ENCODE data around the gene GPR61.

Gene GPR61, protein sequence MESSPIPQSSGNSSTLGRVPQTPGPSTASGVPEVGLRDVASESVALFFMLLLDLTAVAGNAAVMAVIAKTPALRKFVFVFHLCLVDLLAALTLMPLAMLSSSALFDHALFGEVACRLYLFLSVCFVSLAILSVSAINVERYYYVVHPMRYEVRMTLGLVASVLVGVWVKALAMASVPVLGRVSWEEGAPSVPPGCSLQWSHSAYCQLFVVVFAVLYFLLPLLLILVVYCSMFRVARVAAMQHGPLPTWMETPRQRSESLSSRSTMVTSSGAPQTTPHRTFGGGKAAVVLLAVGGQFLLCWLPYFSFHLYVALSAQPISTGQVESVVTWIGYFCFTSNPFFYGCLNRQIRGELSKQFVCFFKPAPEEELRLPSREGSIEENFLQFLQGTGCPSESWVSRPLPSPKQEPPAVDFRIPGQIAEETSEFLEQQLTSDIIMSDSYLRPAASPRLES

DNA sequence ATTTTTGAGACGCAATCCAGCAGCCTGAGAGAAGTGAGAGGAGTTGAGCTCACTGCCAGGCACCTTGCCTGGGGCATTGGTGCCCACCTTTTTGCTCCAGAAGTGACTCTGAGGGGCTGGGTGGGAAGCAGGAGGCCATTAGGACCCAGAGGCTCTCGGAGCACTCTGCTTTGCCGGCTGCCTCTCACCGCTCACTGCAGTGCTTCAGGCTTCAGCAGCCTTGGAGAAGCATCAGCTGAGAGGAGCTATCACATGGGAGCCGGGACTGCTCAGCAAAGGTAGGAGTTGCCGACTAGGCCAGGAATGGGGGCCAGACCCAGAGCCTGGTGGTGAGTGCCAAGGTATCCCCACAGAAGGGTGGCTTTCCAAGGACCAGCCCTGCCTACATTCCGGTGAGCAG, at the start of gene GPR61:
Gene GPR61 (plus strand): TSS at position 197 of the 400 bp plus-strand sequence. CDS start 3,151 bp downstream, outside the sequence.
- DNase-seq (ENCODE audit: insufficient read length, low spot score) = peak; percentile 7
- no peak for FAIRE-seq
- TF ChIP-seq, protein P1, sequence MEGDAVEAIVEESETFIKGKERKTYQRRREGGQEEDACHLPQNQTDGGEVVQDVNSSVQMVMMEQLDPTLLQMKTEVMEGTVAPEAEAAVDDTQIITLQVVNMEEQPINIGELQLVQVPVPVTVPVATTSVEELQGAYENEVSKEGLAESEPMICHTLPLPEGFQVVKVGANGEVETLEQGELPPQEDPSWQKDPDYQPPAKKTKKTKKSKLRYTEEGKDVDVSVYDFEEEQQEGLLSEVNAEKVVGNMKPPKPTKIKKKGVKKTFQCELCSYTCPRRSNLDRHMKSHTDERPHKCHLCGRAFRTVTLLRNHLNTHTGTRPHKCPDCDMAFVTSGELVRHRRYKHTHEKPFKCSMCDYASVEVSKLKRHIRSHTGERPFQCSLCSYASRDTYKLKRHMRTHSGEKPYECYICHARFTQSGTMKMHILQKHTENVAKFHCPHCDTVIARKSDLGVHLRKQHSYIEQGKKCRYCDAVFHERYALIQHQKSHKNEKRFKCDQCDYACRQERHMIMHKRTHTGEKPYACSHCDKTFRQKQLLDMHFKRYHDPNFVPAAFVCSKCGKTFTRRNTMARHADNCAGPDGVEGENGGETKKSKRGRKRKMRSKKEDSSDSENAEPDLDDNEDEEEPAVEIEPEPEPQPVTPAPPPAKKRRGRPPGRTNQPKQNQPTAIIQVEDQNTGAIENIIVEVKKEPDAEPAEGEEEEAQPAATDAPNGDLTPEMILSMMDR (IDR thresholded peaks at IDR 0.05; ENCODE audit: insufficient read depth, missing control alignments) = no peak

DNA sequence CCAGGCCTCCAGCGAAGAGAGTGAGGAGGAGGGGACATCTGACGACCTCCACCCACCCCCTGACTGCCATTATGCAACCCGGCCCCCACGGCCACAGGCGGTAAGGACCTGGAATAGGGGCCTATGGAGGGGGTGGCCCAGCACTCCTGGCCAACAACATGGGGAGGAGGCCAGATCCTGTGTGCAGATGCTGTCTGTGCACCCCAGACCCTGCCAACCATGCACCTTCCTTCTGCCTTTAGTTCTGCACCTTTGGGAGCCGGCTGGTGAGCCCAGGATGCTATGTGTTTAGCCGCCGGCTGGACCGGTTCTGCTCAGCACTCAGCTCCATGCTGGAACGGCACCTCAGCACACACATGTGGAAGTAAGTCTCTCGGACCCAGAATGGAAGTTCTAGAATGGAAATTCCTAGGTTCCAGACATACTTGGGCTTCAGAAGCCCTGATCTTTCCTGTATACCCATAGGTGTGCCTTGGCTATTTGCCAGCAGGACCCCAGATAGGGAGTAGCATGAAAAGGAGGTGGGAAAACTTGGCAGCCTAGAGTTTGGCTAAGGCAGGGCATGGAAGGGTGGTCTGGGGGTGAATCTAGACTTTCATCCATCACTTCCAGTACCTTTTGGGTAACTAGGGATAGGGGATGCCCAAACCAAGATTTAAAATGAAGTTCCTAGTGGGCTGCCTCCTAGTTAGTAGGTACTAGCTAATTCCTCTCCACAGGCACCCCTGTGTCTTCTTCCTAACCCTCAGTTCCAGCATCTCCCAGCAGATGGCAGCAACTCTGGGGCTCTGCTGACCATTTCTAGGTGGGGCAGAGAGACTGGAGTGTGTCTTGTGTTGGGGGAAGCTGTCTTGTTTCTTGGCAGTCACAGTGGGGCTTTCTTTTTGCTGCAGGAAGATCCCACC, 49.4 kb upstream of the GPR61 start:
- TF ChIP-seq, protein P1 (IDR thresholded peaks at IDR 0.05; ENCODE audit: insufficient read depth, missing control alignments) = peak; percentile 82
- DNase-seq (ENCODE audit: insufficient read length, low spot score) (peak; percentile 72), FAIRE-seq (no peak)

DNA sequence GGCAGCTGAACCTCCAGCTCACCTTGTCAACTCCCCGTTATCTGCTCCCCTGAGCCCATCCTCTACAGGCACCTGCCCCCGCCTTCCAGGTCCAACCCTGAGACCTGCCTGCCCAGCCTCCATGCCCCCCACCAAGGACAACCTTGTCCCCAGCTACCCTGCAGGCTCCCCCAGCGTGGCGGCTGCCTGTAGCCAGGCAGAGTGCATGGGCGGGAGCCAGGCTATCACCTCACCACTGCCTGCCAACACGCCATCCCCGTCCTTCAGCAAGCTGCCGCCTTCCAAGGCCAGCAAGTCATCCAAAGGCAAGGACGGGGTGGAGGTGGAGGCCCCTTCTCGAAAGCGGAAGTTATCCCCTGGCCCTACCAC, 48.8 kb upstream of the GPR61 start:
- TF ChIP-seq, protein P1 (IDR thresholded peaks at IDR 0.05; ENCODE audit: insufficient read depth, missing control alignments) = no peak
- FAIRE-seq (no peak), DNase-seq (ENCODE audit: insufficient read length, low spot score) (no peak)

DNA sequence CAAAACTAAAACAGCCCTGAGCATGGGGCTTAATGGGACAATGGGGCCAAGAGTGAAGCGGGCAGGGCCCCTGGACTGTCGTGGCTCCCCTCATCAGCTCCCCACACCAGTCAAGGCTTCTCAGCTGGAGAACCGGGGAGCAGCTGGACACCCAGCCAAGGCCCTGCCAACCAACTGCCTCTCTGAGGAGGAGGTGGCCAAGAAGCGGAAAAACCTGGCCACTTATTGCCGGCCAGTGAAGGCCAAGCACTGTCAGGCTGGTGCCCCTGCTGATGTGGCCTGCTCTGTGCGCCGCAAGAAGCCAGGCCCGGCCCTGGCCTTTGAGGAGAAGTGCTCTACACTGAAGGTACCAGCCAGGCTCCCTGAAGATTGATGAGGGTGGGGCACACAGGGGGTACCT, 48.3 kb upstream of the GPR61 start:
- DNase-seq (ENCODE audit: insufficient read length, low spot score) = no peak
- no peak for FAIRE-seq
- TF ChIP-seq, protein P1 (IDR thresholded peaks at IDR 0.05; ENCODE audit: insufficient read depth, missing control alignments) = no peak

DNA sequence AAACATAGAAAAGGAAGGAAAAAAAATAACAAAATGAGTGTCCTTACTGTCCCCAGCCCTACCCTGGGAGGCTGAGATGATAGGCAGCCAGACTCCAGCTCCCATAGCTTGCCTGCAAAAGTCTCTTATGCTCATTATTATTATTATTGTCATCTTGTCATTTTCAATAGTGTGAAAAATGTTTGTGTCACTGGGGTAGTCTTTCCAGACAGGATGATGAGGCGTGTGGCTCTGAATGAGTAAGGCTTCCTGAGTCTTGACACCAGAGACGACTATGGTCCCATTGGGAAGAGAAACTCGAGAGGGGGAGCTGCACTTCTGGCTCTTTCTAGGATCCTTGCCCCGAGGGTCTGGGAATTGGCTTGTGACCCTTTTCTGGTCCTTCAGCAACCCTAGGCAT, 46.9 kb upstream of the GPR61 start:
- TF ChIP-seq, protein P1 (IDR thresholded peaks at IDR 0.05; ENCODE audit: insufficient read depth, missing control alignments) = no peak

DNA sequence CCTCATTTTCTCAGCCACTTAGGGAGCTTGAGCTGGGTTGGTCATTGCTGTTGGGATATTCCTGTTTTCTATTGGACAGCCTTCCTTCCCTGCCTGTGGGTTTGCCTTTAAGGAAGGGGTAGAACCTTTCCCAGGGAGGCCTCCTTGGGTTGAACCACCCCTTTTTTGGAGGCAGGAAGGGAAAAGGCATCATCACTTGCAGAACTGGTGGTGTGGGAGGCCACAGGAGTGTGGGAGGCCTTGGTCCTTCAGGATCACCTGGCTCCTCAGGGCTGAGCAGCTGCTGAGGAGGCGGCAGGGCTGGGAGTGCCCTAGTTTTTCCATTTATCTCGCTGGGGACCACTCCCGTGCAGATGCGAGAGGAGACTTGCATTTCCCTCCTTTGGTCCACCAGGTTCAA, 46.4 kb upstream of the GPR61 start:
- DNase-seq (ENCODE audit: insufficient read length, low spot score) (no peak), FAIRE-seq (no peak)
- TF ChIP-seq, protein P1 (IDR thresholded peaks at IDR 0.05; ENCODE audit: insufficient read depth, missing control alignments) = no peak

More for the DNA sequence above, 46.9 kb upstream of the GPR61 start:
- DNase-seq (ENCODE audit: insufficient read length, low spot score) (no peak), FAIRE-seq (no peak)
